Right lobe of liver (tissue), 6 donors: ENCODE measurements around the gene RGMB. TPM values are rescaled to one million over a fixed set of nuclear protein-coding genes. Genes with fewer than 3 reads are reported as not detected.
A peak's percentile ranks its signal among the peaks of the same experiment; 100 is the strongest.

Experiments used
- ATAC-seq, 4 donors: fragments of 200-7000 bp; cut with Tn5 transposase; one replicate each; pipeline ENCODE4 v1.9.1; 2020; ENCODE audit warnings: mild to moderate bottlenecking in 4 of 4, moderate library complexity in 4 of 4
- DNase-seq, 3 donors: peaks; one replicate each; pipeline ENCODE4 v3.0.0-alpha.2; 2020
- H3K27ac ChIP-seq, 3 donors: fragments of 200-600 bp; one replicate each; pipeline ENCODE4 v1.8.0; 2022
- H3K27me3 ChIP-seq, 2 donors: fragments of 200-600 bp; one replicate each; pipeline ENCODE4 v1.8.0; 2022
- H3K36me3 ChIP-seq, 4 donors: fragments of 200-600 bp; sonication (generic) in 1 of 4; one replicate each; pipeline versions ENCODE4 v1.5.1 to v1.8.0; 2017 to 2022; ENCODE audit warnings: control low read depth in 1 of 4
- H3K4me1 ChIP-seq, 4 donors: fragments of 200-600 bp; sonication (generic) in 1 of 4; one replicate each; pipeline versions ENCODE4 v1.5.1 to v1.8.0; 2017 to 2022; ENCODE audit warnings: control low read depth in 1 of 4
- H3K4me3 ChIP-seq, 3 donors: fragments of 200-600 bp; one replicate each; pipeline ENCODE4 v1.8.0; 2022
- H3K9me3 ChIP-seq, 4 donors: fragments of 200-600 bp; sonication (generic) in 1 of 4; one replicate each; pipeline versions ENCODE4 v1.5.1 to v1.8.0; 2017 to 2022; ENCODE audit warnings: control low read depth in 1 of 4
- POLR2A ChIP-seq: fragments of 450-650 bp; IDR thresholded peaks from one replicate; pipeline ENCODE4 v1.6.1; 2017; ENCODE audit warnings: antibody characterized with exemption, mild to moderate bottlenecking
- WGBS: methylation state at CpG from one replicate; pipeline ENCODE4 v1.1.6; 2018; ENCODE audit warnings: low coverage, low lambda C conversion rate; ENCODE audit not compliant: insufficient coverage; ENCODE audit errors: missing lambda C conversion rate; 5-methylcytosine and 5-hydroxymethylcytosine counted together
- intact Hi-C, 2 donors: fragments of 100-400 bp; cut with DNase I; formaldehyde crosslinking; loops; one replicate each; pipeline versions ENCODE4 v1.11.2 to v1.14.1; 2022
- total RNA-seq, 6 experiments: library from RNA; depleted of rRNA in 2 of 6; stranded (reverse); fragments of >200 nt in 2 of 6; fragmentation: NEBNext Ultra II Directional in 3 of 6; extraction: Animal tissue kit (Norgen Biotek cat#: 25700) in 3 of 6; gene quantifications; one replicate each; pipeline versions ENCODE4 v1.1.0 to v1.2.4, GENCODE V29; 2016 to 2023
- TF ChIP-seq, protein P1 (sequence below), 4 donors: fragments of 200-600 bp in 3 of 4; fragments of 450-650 bp in 1 of 4; IDR thresholded peaks; one replicate each; pipeline versions ENCODE4 v1.5.1 to v1.8.0; 2016 to 2022; ENCODE audit warnings: antibody characterized with exemption in 4 of 4, mild to moderate bottlenecking in 2 of 4
- donor health status: DM: no; HTN: yes; CAD: no.
- donor health status: DM: no; HTN: no; CAD: no.
- donor health status: DM: no; HTN: no; CAD: no.
- donor health status: DM: no; HTN: yes; CAD: no.
- donor health status: DM: no; HTN: yes; CAD: no.

RGMB gene
- total RNA-seq, 6 experiments from 2014 or later: 4.5 to 10.5 (median 5.1) TPM

DNA sequence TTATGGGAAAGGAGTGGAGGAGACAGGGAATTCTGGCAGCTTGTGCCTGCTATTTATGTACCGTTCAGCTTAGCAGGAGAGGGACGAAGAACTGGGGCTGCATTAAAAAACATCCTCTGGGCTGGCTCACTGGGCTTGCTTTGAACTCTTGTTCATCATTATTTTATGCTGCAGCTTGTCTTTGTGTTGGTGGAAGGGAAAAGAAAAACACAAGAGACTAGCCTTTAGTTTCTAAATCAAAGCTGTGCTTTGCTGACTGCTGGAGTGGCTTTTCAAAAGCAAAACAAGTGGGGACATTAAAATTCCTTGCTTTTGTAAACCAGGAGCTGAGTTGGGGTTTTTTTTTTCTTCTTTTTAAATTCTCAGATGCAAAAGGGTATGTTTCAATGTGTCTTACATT lies 5.9 kb upstream of the RGMB start:
- peaks cover 0 to 9% of the 10 kb centered on the region in 2 donors for H3K27me3 ChIP-seq
- no peak for TF ChIP-seq POLR2A
- TF ChIP-seq, protein P1, sequence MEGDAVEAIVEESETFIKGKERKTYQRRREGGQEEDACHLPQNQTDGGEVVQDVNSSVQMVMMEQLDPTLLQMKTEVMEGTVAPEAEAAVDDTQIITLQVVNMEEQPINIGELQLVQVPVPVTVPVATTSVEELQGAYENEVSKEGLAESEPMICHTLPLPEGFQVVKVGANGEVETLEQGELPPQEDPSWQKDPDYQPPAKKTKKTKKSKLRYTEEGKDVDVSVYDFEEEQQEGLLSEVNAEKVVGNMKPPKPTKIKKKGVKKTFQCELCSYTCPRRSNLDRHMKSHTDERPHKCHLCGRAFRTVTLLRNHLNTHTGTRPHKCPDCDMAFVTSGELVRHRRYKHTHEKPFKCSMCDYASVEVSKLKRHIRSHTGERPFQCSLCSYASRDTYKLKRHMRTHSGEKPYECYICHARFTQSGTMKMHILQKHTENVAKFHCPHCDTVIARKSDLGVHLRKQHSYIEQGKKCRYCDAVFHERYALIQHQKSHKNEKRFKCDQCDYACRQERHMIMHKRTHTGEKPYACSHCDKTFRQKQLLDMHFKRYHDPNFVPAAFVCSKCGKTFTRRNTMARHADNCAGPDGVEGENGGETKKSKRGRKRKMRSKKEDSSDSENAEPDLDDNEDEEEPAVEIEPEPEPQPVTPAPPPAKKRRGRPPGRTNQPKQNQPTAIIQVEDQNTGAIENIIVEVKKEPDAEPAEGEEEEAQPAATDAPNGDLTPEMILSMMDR (IDR thresholded peaks at IDR 0.05): no peak
- DNase-seq (no peak), ATAC-seq (no peak)
- intact Hi-C loops: no loop called here
- no peak overlapping the region for H3K27ac ChIP-seq
- H3K4me3 ChIP-seq: no peak overlapping the region
- no peaks in the 10 kb centered on the region for H3K36me3 ChIP-seq
- peaks cover 0 to 25% (median 4%) of the 10 kb centered on the region in 4 donors for H3K4me1 ChIP-seq
- 55% methylated on average over 2 of the region's 2 CpGs for WGBS
- no peaks in the 10 kb centered on the region for H3K9me3 ChIP-seq

DNA sequence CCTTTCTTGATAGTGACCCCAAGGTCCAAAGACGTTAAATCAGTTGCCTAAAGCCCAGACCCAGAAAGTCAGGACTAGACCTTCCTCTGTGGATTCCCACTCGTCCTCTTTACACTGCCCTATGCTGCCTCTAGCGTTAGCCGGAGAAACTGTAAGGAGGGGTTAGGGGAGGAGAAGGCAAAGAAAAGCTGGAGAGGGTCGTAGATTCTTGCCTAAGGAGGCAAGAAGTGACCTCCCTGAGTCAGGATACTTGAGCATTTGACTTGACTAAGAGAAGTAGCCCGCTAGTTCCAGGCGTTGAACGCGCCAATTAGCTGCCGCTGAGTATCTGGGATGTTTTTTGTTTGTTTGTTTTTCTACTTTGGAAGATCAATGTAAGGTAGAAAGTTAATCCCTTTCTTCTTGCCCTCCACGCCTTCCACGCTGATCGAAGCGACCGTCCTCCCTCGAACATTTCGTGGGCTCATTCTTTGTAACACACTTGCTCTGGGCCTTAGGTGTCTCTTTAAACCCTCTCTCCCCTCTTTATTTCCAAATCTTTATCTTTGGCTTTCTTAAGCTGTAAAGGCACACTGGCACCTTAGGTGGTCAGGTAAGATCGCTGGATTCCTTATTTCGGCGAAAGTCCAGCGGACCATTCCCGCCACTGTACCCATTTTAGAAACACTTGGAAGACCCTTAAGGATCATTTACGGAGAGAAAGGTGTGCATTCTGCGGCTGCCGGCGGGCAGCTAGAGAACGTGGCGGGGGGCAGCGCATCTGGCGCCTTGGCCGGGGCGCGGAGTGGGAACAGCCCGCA lies 5.1 kb upstream of the RGMB start:
- Histone ChIP-seq H3K9me3 (no peaks in the 10 kb centered on the region), H3K4me3 (peak overlapping the region; percentile 53 to 60 (median 57)), H3K36me3 (no peaks in the 10 kb centered on the region), H3K4me1 (peaks cover 0 to 28% (median 4%) of the 10 kb centered on the region in 4 donors), H3K27ac (no peak overlapping the region), H3K27me3 (peaks cover 0 to 9% of the 10 kb centered on the region in 2 donors)
- intact Hi-C loops: no loop called here
- peak in 1 of 3 donors; percentile 48 for DNase-seq
- WGBS: 0% methylated on average over 24 of the region's 34 CpGs
- TF ChIP-seq, protein P1 (IDR thresholded peaks at IDR 0.05): peak; percentile 66 to 81 (median 77)
- TF ChIP-seq POLR2A: no peak
- ATAC-seq: peak; percentile 25 to 62 (median 47)

GRCh38 chr5:98768960-98769209 lies 4.6 kb upstream of the RGMB start:
- WGBS: 0% methylated on average over 5 of the region's 31 CpGs
- H3K27ac ChIP-seq: no peak overlapping the region
- peaks cover 0 to 28% (median 4%) of the 10 kb centered on the region in 4 donors for H3K4me1 ChIP-seq

DNA sequence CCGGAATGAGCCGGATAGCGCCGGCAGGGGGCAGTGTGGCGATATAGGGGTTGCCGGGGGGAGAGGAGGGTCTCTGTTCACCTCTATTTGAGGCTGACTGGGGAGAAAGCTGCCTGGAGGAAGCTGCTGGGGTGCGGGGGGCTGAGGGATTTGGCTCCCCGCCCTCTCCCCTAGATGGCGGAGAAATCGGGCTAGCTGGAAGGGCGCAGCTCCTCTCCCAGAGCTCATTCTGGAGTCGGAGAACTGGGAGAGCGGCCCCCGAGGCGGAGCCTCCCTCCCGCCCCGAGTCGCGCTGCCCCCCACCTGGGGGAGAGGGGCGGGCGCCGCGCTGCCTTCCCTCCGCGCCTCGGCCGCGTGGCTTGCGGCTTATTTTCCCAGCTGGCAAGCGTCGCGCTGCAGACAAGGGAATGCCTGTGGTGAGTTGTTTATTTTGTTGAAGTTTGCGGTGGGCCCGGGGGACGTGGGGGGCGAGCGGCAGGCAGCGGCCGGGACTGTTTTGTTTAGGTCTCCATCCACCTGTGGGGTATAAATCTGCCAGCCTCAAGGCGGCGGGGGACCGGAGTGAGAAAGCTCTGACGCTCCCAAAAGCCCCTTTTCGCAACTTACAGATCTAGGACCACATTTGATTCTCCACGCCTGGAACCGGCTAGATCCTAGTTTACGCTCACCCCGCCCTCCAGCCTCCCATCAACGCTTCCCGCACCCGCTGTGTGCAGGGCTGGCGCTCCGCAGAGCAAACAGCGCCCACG lies 4.1 kb upstream of the RGMB start:
- DNase-seq: peak; percentile 52 to 59 (median 58)
- WGBS: 1% methylated on average over 16 of the region's 55 CpGs
- Histone ChIP-seq H3K4me1 (peaks cover 0 to 28% (median 4%) of the 10 kb centered on the region in 4 donors), H3K27me3 (peaks cover 0 to 9% of the 10 kb centered on the region in 2 donors), H3K36me3 (no peaks in the 10 kb centered on the region), H3K9me3 (no peaks in the 10 kb centered on the region), H3K4me3 (peak overlapping the region; percentile 53 to 60 (median 57)), H3K27ac (no peak overlapping the region)
- TF ChIP-seq, protein P1 (IDR thresholded peaks at IDR 0.05): peak; percentile 28 to 69 (median 44)
- no peak for TF ChIP-seq POLR2A
- intact Hi-C loops: no loop called here
- no peak for ATAC-seq

More at GRCh38 chr5:98768960-98769209, 4.6 kb upstream of the RGMB start:
- no peak for TF ChIP-seq POLR2A
- TF ChIP-seq, protein P1 (IDR thresholded peaks at IDR 0.05): peak in 1 of 4 donors; percentile 51
- Histone ChIP-seq H3K36me3 (no peaks in the 10 kb centered on the region), H3K9me3 (no peaks in the 10 kb centered on the region), H3K27me3 (peaks cover 0 to 9% of the 10 kb centered on the region in 2 donors), H3K4me3 (peak overlapping the region; percentile 53 to 60 (median 57))
- no peak for DNase-seq
- no peak for ATAC-seq
- intact Hi-C loops: no loop called here
